Upper lobe of left lung (tissue), 4 donors: ENCODE results near the gene PDGFD.

Experiments
- POLR2A ChIP-seq, 4 donors: fragments of 450-650 bp; IDR thresholded peaks; one replicate each; pipeline ENCODE4 v1.5.1; 2016 to 2017; ENCODE audit warnings: antibody characterized with exemption in 4 of 4, mild to moderate bottlenecking in 2 of 4
- TF ChIP-seq, protein P1 (sequence below), 6 experiments: fragments of 450-650 bp in 4 of 6; fragments of 200-600 bp in 2 of 6; sonication (generic) in 2 of 6; IDR thresholded peaks; one replicate each; pipeline ENCODE4 v1.5.1; 2016 to 2019; ENCODE audit warnings: antibody characterized with exemption in 6 of 6

- TF ChIP-seq, protein P1, sequence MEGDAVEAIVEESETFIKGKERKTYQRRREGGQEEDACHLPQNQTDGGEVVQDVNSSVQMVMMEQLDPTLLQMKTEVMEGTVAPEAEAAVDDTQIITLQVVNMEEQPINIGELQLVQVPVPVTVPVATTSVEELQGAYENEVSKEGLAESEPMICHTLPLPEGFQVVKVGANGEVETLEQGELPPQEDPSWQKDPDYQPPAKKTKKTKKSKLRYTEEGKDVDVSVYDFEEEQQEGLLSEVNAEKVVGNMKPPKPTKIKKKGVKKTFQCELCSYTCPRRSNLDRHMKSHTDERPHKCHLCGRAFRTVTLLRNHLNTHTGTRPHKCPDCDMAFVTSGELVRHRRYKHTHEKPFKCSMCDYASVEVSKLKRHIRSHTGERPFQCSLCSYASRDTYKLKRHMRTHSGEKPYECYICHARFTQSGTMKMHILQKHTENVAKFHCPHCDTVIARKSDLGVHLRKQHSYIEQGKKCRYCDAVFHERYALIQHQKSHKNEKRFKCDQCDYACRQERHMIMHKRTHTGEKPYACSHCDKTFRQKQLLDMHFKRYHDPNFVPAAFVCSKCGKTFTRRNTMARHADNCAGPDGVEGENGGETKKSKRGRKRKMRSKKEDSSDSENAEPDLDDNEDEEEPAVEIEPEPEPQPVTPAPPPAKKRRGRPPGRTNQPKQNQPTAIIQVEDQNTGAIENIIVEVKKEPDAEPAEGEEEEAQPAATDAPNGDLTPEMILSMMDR (IDR thresholded peaks at IDR 0.05) = no peak
- no peak for TF ChIP-seq POLR2A (IDR thresholded peaks at IDR 0.05)
Observed at GRCh38 chr11:103894673-103895072, 269.3 kb downstream of the PDGFD start.
